Activated CD8-positive, alpha-beta T cell treated with anti-CD3 and anti-CD28 coated beads for 36 hours (primary cell): ENCODE data around the gene PGS1. TPM values are rescaled to one million over a fixed set of nuclear protein-coding genes. Genes with fewer than 3 reads are reported as not detected.

Source experiments
- ATAC-seq: fragments of 200-7000 bp; cut with Tn5 transposase; one replicate; pipeline ENCODE4 v1.10.0; 2021; ENCODE audit warnings: mild to moderate bottlenecking, moderate library complexity
- CTCF ChIA-PET: fragments of 350-600 bp; sonication (Branson Sonifier 250); formaldehyde crosslinking; loops from one replicate; lab custom pipeline; 2021; ENCODE audit warnings: antibody characterized with exemption; lab: Charles Lee
- POLR2A ChIA-PET: fragments of 350-600 bp; sonication (Branson Sonifier 250); formaldehyde crosslinking; loops from one replicate; lab custom pipeline; 2021; ENCODE audit warnings: antibody characterized with exemption; lab: Charles Lee
- DNase-seq: peaks from one replicate; pipeline ENCODE4 v3.0.0-alpha.2; 2020
- H3K27ac Mint-ChIP-seq: one replicate; pipeline ENCODE4 v1.8.0; 2021; ENCODE audit warnings: mild to moderate bottlenecking, mixed read lengths
- H3K27me3 Mint-ChIP-seq: one replicate; pipeline ENCODE4 v1.8.0; 2021; ENCODE audit warnings: mixed read lengths
- H3K36me3 Mint-ChIP-seq: one replicate; pipeline ENCODE4 v1.8.0; 2021; ENCODE audit warnings: low read depth, mixed read lengths
- H3K4me1 Mint-ChIP-seq: one replicate; pipeline ENCODE4 v1.8.0; 2021; ENCODE audit warnings: low read depth, mixed read lengths
- H3K4me3 Mint-ChIP-seq: one replicate; pipeline ENCODE4 v1.8.0; 2021; ENCODE audit warnings: mild to moderate bottlenecking, moderate library complexity, mixed read lengths
- H3K9me3 Mint-ChIP-seq: one replicate; pipeline ENCODE4 v1.8.0; 2021; ENCODE audit warnings: mixed read lengths
- intact Hi-C: fragments of 100-400 bp; cut with micrococcal nuclease; formaldehyde crosslinking; loops from one replicate; pipeline ENCODE4 v1.10.0; 2022
- total RNA-seq, 2 experiments: library from RNA; stranded (reverse); gene quantifications; one replicate each; pipeline ENCODE4 v1.2.3, GENCODE V29; 2021
- TF ChIP-seq, protein P1 (sequence below): fragments of 200-600 bp; IDR thresholded peaks from one replicate; pipeline ENCODE4 v1.8.0; 2022; ENCODE audit warnings: antibody characterized with exemption, mild to moderate bottlenecking

Gene PGS1
- total RNA-seq, 2 experiments from 2014 or later, result 42.1 to 43.3 TPM

DNA sequence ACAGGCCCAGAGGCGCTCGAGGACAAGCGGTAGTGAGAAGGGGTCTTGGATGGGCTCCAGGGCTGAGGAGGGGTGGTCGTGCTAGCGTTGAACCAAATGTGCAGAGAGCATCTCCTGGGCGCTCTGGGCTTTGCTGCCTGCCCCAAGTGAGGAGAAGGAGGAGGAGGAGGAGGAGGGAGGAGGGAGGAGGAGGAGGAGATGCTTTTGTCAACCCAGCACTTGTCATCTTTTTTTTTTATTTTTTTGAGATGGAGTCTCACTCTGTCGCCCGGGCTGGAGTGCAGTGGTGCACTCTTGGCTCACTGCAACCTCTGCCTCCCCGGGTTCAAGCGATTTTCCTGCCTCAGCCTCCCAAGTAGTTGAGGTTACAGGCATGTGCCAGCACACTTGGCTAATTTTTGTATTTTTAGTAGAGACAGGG is 59.8 kb downstream of the PGS1 start:
- intact Hi-C loops, result no loop called here
- POLR2A ChIA-PET, result no interaction called here
- Mint-ChIP-seq H3K4me1 (no peaks in the 10 kb centered on the region), H3K27ac (no peak overlapping the region), H3K36me3 (no peaks in the 10 kb centered on the region), H3K4me3 (no peak overlapping the region), H3K27me3 (no peaks in the 10 kb centered on the region), H3K9me3 (no peaks in the 10 kb centered on the region)
- DNase-seq, result peak; percentile 28
- ATAC-seq, result peak; percentile 54
- CTCF ChIA-PET, result no interaction called here
- TF ChIP-seq, protein P1, sequence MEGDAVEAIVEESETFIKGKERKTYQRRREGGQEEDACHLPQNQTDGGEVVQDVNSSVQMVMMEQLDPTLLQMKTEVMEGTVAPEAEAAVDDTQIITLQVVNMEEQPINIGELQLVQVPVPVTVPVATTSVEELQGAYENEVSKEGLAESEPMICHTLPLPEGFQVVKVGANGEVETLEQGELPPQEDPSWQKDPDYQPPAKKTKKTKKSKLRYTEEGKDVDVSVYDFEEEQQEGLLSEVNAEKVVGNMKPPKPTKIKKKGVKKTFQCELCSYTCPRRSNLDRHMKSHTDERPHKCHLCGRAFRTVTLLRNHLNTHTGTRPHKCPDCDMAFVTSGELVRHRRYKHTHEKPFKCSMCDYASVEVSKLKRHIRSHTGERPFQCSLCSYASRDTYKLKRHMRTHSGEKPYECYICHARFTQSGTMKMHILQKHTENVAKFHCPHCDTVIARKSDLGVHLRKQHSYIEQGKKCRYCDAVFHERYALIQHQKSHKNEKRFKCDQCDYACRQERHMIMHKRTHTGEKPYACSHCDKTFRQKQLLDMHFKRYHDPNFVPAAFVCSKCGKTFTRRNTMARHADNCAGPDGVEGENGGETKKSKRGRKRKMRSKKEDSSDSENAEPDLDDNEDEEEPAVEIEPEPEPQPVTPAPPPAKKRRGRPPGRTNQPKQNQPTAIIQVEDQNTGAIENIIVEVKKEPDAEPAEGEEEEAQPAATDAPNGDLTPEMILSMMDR, result no peak

DNA sequence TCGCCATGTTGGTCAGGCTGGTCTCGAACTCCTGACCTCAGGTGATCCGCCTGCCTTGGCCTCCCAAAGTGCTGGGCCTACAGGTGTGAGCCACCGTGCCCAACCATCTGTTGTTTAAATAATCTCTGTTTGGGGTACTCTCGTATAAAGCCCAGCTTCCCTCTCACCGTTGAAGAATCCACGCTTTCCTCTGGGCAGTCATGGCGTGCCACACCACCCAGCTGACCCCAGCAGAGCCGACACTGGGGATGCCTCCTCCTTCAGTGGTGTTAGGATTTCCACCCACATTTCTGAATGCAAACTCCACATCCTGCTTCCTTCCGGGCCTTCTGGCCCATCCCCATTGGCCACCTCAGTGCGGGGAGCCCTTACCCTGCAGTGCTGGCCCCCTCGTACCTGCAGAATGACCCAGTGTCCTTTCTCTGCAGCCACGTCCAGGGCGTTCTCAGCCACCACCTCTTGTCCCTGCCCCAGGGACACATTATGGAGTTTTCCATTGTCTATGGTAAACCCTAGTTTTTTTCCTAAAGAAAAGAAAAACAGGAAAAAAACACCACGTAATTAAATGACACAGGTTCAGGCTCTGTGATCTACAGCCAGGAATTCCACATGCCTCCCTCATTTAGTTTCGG is 60.4 kb downstream of the PGS1 start:
- H3K27me3 Mint-ChIP-seq, result no peaks in the 10 kb centered on the region
- H3K36me3 Mint-ChIP-seq, result no peaks in the 10 kb centered on the region
- TF ChIP-seq, protein P1, result no peak
- ChIA-PET CTCF (no interaction called here), POLR2A (no interaction called here)
- H3K9me3 Mint-ChIP-seq, result no peaks in the 10 kb centered on the region
- ATAC-seq (peak; percentile 32), DNase-seq (no peak)
- no peak overlapping the region for H3K4me3 Mint-ChIP-seq
- intact Hi-C loops, result no loop called here
- no peaks in the 10 kb centered on the region for H3K4me1 Mint-ChIP-seq
- no peak overlapping the region for H3K27ac Mint-ChIP-seq

DNA sequence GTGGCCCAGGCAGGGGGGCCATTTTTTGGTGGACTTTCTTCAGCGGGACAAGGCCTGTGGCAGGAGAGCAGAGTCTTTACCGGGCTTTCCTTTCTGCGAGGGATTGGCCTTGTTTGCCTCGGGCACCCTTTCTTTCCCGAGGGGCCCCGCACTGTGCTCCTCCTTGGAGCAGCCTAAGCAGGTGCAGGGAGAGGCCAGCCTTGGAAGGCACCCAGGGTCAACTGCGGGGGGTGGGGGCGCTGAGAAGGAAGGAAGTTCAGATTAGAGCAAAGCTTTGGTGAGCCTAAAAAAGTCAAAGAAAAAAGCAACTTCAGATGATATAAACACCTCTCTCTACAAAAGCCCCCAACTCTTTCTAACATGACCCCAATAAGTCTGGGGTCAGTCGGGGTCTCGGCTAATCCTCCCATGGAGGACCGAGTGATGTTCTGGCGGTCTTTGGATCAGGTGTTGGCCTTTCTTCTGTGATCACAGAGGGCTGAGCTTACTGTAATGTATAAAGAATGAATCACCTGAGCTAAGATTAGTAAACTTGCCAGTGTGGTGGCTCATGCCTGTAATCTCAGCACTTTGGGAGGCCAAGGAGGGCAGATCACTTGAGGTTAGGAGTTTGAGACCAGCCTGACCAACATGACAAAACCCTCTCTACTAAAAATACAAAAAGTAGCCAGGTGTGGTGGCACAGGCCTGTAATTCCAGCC is 63.0 kb downstream of the PGS1 start:
- DNase-seq (no peak), ATAC-seq (no peak)
- TF ChIP-seq, protein P1, result no peak
- Mint-ChIP-seq H3K27ac (no peak overlapping the region), H3K27me3 (no peaks in the 10 kb centered on the region), H3K9me3 (no peaks in the 10 kb centered on the region), H3K4me1 (no peaks in the 10 kb centered on the region), H3K36me3 (no peaks in the 10 kb centered on the region), H3K4me3 (no peak overlapping the region)
- CTCF ChIA-PET, result no interaction called here
- intact Hi-C loops, result no loop called here
- POLR2A ChIA-PET, result no interaction called here

DNA sequence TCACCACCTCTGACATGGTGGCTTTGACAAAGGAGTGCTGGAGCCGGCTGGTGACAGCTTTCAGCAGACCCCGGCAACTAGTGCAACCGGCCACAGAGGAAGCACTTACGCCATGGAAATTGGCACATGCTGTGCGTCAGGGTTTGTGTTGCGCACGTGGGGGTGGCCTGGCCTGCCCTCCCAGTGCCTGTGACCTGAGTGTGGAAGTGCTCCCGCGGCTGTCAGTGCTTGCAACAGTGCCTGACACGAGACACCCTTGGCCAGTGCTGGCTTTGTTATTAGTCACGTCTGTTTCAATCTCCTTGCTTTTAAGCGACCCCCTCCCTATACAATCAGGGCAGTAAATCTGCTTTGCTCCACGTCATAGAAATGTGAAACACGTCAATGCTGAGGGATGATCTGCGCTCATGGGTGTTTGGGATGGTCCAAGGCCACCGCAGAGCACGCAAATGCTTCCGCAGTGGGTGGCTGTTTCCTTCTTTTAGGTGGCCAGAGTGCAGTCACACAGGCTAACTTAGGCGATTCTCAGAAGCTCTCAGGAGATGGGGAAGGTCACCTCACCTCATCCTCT is 64.3 kb downstream of the PGS1 start:
- ChIA-PET POLR2A (no interaction called here), CTCF (interaction anchor here (0.8 kb wide), 1 partner anchor 8 kb away, joined by 3 read pairs; no protein-coding TSS in a partner anchor)
- Mint-ChIP-seq H3K4me1 (no peaks in the 10 kb centered on the region), H3K4me3 (no peak overlapping the region), H3K27ac (no peak overlapping the region), H3K9me3 (no peaks in the 10 kb centered on the region), H3K27me3 (no peaks in the 10 kb centered on the region), H3K36me3 (no peaks in the 10 kb centered on the region)
- ATAC-seq (no peak), DNase-seq (no peak)
- intact Hi-C loops, result no loop called here
- TF ChIP-seq, protein P1, result no peak

DNA sequence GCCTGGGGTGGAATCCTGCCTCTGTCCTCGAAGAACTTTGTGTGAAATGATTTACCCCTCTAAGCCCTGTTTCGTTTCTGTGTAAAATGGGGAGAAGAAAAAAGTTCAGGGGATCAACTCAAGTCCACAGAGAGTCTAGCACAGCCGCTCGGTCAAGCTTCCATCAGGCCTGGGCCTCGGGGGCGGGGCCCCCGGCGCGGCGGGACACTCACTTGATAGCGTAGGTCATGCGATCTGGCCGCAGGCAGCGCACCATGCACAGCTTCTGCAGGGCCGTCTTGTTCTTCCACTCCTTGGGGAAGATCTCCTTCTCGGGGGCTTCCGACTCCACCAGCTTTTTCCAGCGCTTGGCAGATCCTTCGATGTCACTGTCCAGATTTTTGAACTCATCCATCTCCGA is 65.9 kb downstream of the PGS1 start:
- Mint-ChIP-seq H3K36me3 (no peaks in the 10 kb centered on the region), H3K9me3 (no peaks in the 10 kb centered on the region), H3K4me3 (no peak overlapping the region), H3K4me1 (no peaks in the 10 kb centered on the region), H3K27me3 (no peaks in the 10 kb centered on the region), H3K27ac (no peak overlapping the region)
- DNase-seq (no peak), ATAC-seq (no peak)
- intact Hi-C loops, result no loop called here
- ChIA-PET POLR2A (no interaction called here), CTCF (interaction anchor here (1.1 to 3.0 kb wide), 6 partner anchors 7 to 264 kb away, joined by 3 to 12 read pairs (median 4); no protein-coding TSS in a partner anchor)
- TF ChIP-seq, protein P1, result no peak
